Neural progenitor cell (in vitro differentiated cells): Measurements from ENCODE around the gene FKBP6.

Source experiments
- CTCF ChIP-seq: fragments of 200-600 bp; sonication (generic); IDR thresholded peaks from 2 replicates; pipeline ENCODE4 v1.5.1; 2017; ENCODE audit warnings: antibody characterized with exemption, mild to moderate bottlenecking
- EZH2 ChIP-seq: fragments of 200-600 bp; sonication (generic); IDR thresholded peaks from 2 replicates; pipeline ENCODE4 v1.6.1; 2017; ENCODE audit warnings: antibody characterized with exemption, mild to moderate bottlenecking, moderate library complexity
- EZH2phosphoT487 ChIP-seq: fragments of 200-600 bp; sonication (generic); IDR thresholded peaks from 2 replicates; pipeline ENCODE4 v1.6.1; 2017; ENCODE audit warnings: antibody characterized with exemption

DNA sequence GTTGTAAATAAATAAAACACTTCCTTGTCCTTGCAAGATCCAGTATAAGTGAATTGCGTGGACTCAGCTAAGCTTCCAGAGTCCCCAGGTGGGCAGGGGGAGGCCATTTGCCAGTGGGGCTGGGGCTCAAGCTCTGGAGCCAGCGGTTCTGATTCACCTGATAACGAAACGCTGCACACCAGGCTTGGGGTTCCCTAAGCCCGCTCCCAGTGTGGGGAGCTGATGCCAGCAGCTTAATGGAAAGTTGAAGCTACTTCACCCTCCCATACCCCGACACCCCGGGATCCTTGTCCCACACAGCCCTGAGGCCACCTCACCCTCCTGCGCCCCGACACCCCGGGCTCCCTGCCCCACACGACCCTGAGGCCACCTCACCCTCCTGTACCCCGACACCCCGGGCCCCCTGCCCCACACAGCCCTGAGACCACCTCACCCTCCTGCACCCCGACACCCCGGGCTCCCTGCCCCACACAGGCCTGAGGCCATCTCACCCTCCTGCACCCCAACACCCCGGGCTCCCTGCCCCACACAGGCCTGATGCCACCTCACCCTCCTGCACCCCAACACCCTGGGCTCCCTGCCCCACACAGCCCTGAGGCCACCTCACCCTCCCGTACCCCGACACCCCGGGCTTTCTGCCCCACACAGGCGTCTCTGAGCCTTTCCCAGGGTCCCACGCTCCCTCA lies 30.8 kb downstream of the FKBP6 start:
- TF ChIP-seq CTCF: no peak
- TF ChIP-seq EZH2: no peak
- no peak for TF ChIP-seq EZH2phosphoT487
